DND-41 (cell line): Measurements from ENCODE around the gene ITIH3.

Source experiments
- ATAC-seq: fragments of 200-7000 bp; cut with Tn5 transposase; 3 replicates; pipeline ENCODE4 v1.9.1; 2021; ENCODE audit warnings: low read depth; ENCODE audit not compliant: insufficient read depth
- DNase-seq: peaks from one replicate; pipeline ENCODE4 v3.0.0-alpha.2; 2020
- H2AFZ ChIP-seq: 2 replicates; pipeline ENCODE4 v1.6.0; 2012; ENCODE audit warnings: low read depth, low read length
- H3K27ac ChIP-seq: 2 replicates; pipeline ENCODE4 v1.5.1; 2012; ENCODE audit warnings: low read length, inconsistent platforms
- H3K27me3 ChIP-seq: fragments of 200-600 bp; sonication (generic); 2 replicates; pipeline ENCODE4 v1.6.0; 2012; ENCODE audit warnings: low read length, mild to moderate bottlenecking, inconsistent platforms; ENCODE audit not compliant: insufficient read depth, poor library complexity
- H3K36me3 ChIP-seq: 2 replicates; pipeline ENCODE4 v1.5.1; 2012; ENCODE audit warnings: low read length, inconsistent platforms; ENCODE audit not compliant: insufficient read depth
- H3K4me1 ChIP-seq: 2 replicates; pipeline ENCODE4 v1.5.1; 2012; ENCODE audit warnings: mild to moderate bottlenecking, low read length; ENCODE audit not compliant: insufficient read depth
- H3K4me2 ChIP-seq: 2 replicates; pipeline ENCODE4 v1.6.0; 2012; ENCODE audit warnings: mild to moderate bottlenecking, moderate library complexity, low read length, inconsistent platforms; ENCODE audit not compliant: insufficient read depth
- H3K4me3 ChIP-seq, 2 experiments: fragments of 200-600 bp in 1 of 2; shearing (Covaris generic) in 1 of 2; 2 replicates each; pipeline ENCODE4 v1.5.1; 2012 to 2016; ENCODE audit warnings: inconsistent platforms in 2 of 2, low read length in 2 of 2, mild to moderate bottlenecking in 2 of 2, low read depth in 1 of 2, moderate library complexity in 1 of 2
- H3K79me2 ChIP-seq: 2 replicates; pipeline ENCODE4 v1.6.0; 2012; ENCODE audit warnings: low read length, inconsistent platforms; ENCODE audit not compliant: insufficient read depth
- H3K9ac ChIP-seq: 2 replicates; pipeline ENCODE4 v1.6.0; 2012; ENCODE audit warnings: low read depth, mild to moderate bottlenecking, inconsistent platforms, low read length, moderate library complexity
- H3K9me3 ChIP-seq: 2 replicates; pipeline ENCODE4 v1.5.1; 2012; ENCODE audit warnings: low read length, moderate library complexity, mild to moderate bottlenecking, inconsistent platforms; ENCODE audit not compliant: insufficient read depth, severe bottlenecking
- H4K20me1 ChIP-seq: 2 replicates; pipeline ENCODE4 v1.6.0; 2012; ENCODE audit warnings: low read length; ENCODE audit not compliant: insufficient read depth
- EZH2 ChIP-seq: IDR thresholded peaks from 3 replicates; pipeline ENCODE4 v1.6.1; 2012; ENCODE audit warnings: borderline replicate concordance, low read depth, mild to moderate bottlenecking, moderate library complexity, low read length, inconsistent platforms; ENCODE audit not compliant: severe bottlenecking
- TF ChIP-seq, protein P1 (sequence below): IDR thresholded peaks from 2 replicates; pipeline ENCODE4 v1.5.1; 2012; ENCODE audit warnings: borderline replicate concordance, low read length, moderate library complexity, mild to moderate bottlenecking; ENCODE audit not compliant: poor library complexity, severe bottlenecking; ENCODE audit errors: extremely low read depth

The ITIH3 gene

DNA sequence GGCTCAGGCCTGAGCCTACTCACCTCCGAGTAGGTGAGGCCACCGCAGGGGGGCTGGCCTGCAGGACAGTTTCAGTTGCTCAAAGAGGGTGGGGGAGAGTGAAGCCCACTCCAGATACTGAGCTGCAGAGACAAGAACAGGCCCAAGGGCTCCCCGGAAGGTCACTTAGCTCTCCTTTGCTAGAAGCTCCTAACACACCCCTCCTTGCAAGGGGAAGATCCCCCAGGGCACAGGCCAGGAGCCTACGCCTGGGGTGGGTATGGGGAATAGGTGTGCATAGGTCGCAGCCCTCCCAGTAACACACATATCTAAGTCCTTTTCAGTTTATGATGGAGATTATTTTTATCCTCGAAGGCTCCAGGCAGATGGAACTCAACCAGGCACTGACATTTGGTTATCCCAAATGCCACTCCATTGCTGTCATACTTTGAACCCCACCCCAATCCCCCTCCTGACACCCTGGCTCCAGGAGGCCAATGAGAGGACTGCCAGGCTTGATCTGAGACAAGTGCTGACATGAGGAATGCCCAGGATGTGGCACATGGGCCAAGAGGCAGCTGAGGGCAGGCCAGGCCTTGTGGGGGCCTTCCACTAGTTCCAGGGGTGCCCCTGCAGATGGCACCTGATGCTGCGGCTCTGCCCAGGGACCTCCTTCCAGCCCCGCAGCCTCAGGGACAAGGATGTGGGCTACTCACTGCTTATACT, 41.3 kb downstream of the ITIH3 start:
- no peak overlapping the region for H3K27ac ChIP-seq
- no peaks in the 10 kb centered on the region for H3K27me3 ChIP-seq
- no peak overlapping the region for H3K4me3 ChIP-seq
- H3K36me3 ChIP-seq, result peaks cover 5% of the 10 kb centered on the region; the same call in 1 of the 2 replicates
- H4K20me1 ChIP-seq, result no peaks in the 10 kb centered on the region
- ATAC-seq (no peak), DNase-seq (no peak)
- no peaks in the 10 kb centered on the region for H3K4me1 ChIP-seq
- no peak overlapping the region for H2AFZ ChIP-seq
- no peaks in the 10 kb centered on the region for H3K9me3 ChIP-seq
- no peaks in the 10 kb centered on the region for H3K79me2 ChIP-seq
- H3K4me2 ChIP-seq, result no peak overlapping the region
- no peak overlapping the region for H3K9ac ChIP-seq
- TF ChIP-seq, protein P1, sequence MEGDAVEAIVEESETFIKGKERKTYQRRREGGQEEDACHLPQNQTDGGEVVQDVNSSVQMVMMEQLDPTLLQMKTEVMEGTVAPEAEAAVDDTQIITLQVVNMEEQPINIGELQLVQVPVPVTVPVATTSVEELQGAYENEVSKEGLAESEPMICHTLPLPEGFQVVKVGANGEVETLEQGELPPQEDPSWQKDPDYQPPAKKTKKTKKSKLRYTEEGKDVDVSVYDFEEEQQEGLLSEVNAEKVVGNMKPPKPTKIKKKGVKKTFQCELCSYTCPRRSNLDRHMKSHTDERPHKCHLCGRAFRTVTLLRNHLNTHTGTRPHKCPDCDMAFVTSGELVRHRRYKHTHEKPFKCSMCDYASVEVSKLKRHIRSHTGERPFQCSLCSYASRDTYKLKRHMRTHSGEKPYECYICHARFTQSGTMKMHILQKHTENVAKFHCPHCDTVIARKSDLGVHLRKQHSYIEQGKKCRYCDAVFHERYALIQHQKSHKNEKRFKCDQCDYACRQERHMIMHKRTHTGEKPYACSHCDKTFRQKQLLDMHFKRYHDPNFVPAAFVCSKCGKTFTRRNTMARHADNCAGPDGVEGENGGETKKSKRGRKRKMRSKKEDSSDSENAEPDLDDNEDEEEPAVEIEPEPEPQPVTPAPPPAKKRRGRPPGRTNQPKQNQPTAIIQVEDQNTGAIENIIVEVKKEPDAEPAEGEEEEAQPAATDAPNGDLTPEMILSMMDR, result no peak
- TF ChIP-seq EZH2, result no peak

DNA sequence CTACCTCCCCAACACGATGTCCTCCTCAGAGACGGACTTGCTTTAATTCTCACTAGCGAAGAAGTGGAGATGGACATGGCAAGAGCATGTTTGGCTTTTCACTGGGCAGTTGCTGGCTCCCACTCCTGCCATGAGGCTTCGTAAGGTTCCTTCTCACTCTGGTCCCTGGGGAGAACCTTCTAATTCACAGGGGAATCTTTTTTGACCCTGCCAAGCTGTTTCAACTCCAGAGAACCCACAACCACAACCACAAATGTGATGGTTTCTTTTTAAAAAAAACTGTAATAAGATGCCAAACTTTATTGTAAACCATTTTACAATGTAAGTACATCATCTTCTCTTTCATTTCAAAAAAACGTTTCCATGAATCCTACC, 41.9 kb downstream of the ITIH3 start:
- no peak overlapping the region for H3K27ac ChIP-seq
- no peaks in the 10 kb centered on the region for H4K20me1 ChIP-seq
- no peak for DNase-seq
- H3K36me3 ChIP-seq, result peaks cover 10% of the 10 kb centered on the region; the same call in 1 of the 2 replicates
- TF ChIP-seq EZH2, result no peak
- H2AFZ ChIP-seq, result no peak overlapping the region
- H3K27me3 ChIP-seq, result no peaks in the 10 kb centered on the region
- H3K9me3 ChIP-seq, result no peaks in the 10 kb centered on the region
- H3K4me1 ChIP-seq, result no peaks in the 10 kb centered on the region
- H3K9ac ChIP-seq, result no peak overlapping the region
- H3K4me2 ChIP-seq, result no peak overlapping the region
- H3K79me2 ChIP-seq, result no peaks in the 10 kb centered on the region
- ATAC-seq, result no peak
- no peak overlapping the region for H3K4me3 ChIP-seq

DNA sequence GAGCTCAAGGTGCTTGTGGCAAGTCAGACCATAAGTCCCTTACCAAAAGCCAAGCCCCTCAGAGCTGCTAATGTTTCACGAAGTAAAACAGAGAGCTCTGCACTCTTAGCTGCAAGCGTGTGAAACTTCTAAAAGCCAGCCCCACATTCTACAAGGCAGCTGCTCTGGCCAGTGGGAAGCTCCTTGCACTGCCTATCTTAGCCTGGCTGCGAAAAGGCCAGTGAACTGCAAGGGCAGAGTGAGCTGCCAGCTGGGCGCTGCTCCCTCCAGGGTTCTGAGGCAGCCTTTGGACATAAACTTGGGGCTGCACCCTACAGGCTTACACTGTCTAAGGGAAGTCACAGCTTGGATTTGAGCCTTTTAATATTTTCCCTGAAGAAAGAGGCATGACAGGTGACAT, 42.4 kb downstream of the ITIH3 start:
- no peak overlapping the region for H3K27ac ChIP-seq
- no peak overlapping the region for H2AFZ ChIP-seq
- H3K4me1 ChIP-seq, result no peaks in the 10 kb centered on the region
- ATAC-seq, result no peak
- H3K4me2 ChIP-seq, result no peak overlapping the region
- no peak overlapping the region for H3K9ac ChIP-seq
- no peak overlapping the region for H3K4me3 ChIP-seq
- no peaks in the 10 kb centered on the region for H3K9me3 ChIP-seq
- H4K20me1 ChIP-seq, result no peaks in the 10 kb centered on the region
- no peaks in the 10 kb centered on the region for H3K79me2 ChIP-seq
- peaks cover 15% of the 10 kb centered on the region; the same call in 1 of the 2 replicates for H3K36me3 ChIP-seq
- DNase-seq, result no peak
- no peaks in the 10 kb centered on the region for H3K27me3 ChIP-seq
- TF ChIP-seq, protein P1, result no peak
- TF ChIP-seq EZH2, result no peak

DNA sequence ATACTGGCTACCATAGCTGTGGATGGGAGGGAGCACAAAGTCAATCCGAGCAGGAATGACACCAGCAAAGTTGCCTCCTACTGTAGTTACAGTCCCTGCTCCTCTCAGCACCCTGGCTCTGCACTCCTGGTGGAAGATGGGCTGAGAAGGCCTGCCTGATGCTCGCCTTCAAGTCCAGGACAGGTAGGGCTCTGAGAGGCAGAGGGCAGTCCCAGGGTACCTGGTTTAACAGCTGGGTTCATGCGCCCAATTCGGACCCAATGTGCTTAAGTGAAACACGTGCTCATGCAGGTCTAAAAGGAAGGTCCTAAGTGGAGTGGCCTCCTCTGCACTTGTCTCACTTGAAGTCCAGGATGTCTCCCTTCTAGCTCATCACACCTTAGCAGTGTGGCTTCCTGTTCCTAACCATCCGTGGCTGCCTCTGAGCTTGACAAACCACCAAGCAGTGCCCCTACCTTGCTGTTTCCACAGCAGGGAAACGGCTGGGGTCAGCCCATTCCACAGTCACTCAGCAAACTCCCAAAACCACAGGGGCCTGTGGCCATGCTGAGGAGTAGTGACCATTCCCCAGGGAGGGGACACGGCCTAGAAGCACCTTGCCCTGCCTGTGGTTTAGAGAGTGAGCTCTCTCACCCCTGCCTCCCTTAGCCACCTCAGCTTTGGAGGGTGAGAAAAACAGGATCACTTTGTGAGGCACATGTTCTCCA, 44.1 kb downstream of the ITIH3 start:
- no peak overlapping the region for H2AFZ ChIP-seq
- no peaks in the 10 kb centered on the region for H3K27me3 ChIP-seq
- no peak for ATAC-seq
- H3K9me3 ChIP-seq, result no peaks in the 10 kb centered on the region
- H3K79me2 ChIP-seq, result no peaks in the 10 kb centered on the region
- H3K9ac ChIP-seq, result no peak overlapping the region
- no peak overlapping the region for H3K4me3 ChIP-seq
- H3K4me1 ChIP-seq, result no peaks in the 10 kb centered on the region
- TF ChIP-seq, protein P1, result no peak
- no peak for TF ChIP-seq EZH2
- no peak overlapping the region for H3K27ac ChIP-seq
- H3K4me2 ChIP-seq, result no peak overlapping the region
- H3K36me3 ChIP-seq, result peaks cover 22% of the 10 kb centered on the region
- no peak for DNase-seq
- no peaks in the 10 kb centered on the region for H4K20me1 ChIP-seq
